ENCODE results near the gene CAMK2G. TPM values are rescaled to one million over a fixed set of nuclear protein-coding genes. Genes with fewer than 3 reads are reported as not detected.
"Not testable (repeated sequence)": the region's sequence is repeated elsewhere in the genome, so short reads cannot be mapped to it uniquely, and the experiment has no call there.

Gene CAMK2G
- total RNA-seq, 1 donor from 2014 or later = 25.9 TPM

- H3K27me3 Mint-ChIP-seq (ENCODE audit: unreplicated experiment) = peaks cover 2% of the 10 kb centered on the region
- no peaks in the 10 kb centered on the region for H3K36me3 Mint-ChIP-seq (ENCODE audit: unreplicated experiment)
- H3K27ac Mint-ChIP-seq (ENCODE audit: unreplicated experiment) = no peak overlapping the region
- no peaks in the 10 kb centered on the region for H3K4me1 Mint-ChIP-seq (ENCODE audit: low read depth, unreplicated experiment)
- H3K4me3 Mint-ChIP-seq (ENCODE audit: unreplicated experiment) = no peak overlapping the region
- no peak for DNase-seq
- no peaks in the 10 kb centered on the region for H3K9me3 Mint-ChIP-seq (ENCODE audit: unreplicated experiment)
- TF ChIP-seq CTCF (IDR thresholded peaks at IDR 0.05; ENCODE audit: partially characterized antibody, unreplicated experiment) = no peak
Measured at GRCh38 chr10:73838008-73838567, 36.3 kb downstream of the CAMK2G start.

- Mint-ChIP-seq H3K4me1 (ENCODE audit: low read depth, unreplicated experiment) (no peaks in the 10 kb centered on the region), H3K36me3 (ENCODE audit: unreplicated experiment) (no peaks in the 10 kb centered on the region), H3K4me3 (ENCODE audit: unreplicated experiment) (no peak overlapping the region), H3K27ac (ENCODE audit: unreplicated experiment) (no peak overlapping the region), H3K27me3 (ENCODE audit: unreplicated experiment) (peaks cover 2% of the 10 kb centered on the region), H3K9me3 (ENCODE audit: unreplicated experiment) (no peaks in the 10 kb centered on the region)
- DNase-seq = no peak
- no peak for TF ChIP-seq CTCF (IDR thresholded peaks at IDR 0.05; ENCODE audit: partially characterized antibody, unreplicated experiment)
Measured at GRCh38 chr10:73837072-73837471, 37.3 kb downstream of the CAMK2G start.

GRCh38 chr10:73836427-73836980, 37.9 kb downstream of the CAMK2G start:
- Mint-ChIP-seq H3K27ac (ENCODE audit: unreplicated experiment) (no peak overlapping the region), H3K9me3 (ENCODE audit: unreplicated experiment) (no peaks in the 10 kb centered on the region), H3K4me1 (ENCODE audit: low read depth, unreplicated experiment) (no peaks in the 10 kb centered on the region), H3K4me3 (ENCODE audit: unreplicated experiment) (no peak overlapping the region), H3K27me3 (ENCODE audit: unreplicated experiment) (peaks cover 2% of the 10 kb centered on the region), H3K36me3 (ENCODE audit: unreplicated experiment) (no peaks in the 10 kb centered on the region)
- TF ChIP-seq CTCF (IDR thresholded peaks at IDR 0.05; ENCODE audit: partially characterized antibody, unreplicated experiment) = no peak
- DNase-seq = no peak

- H3K27me3 Mint-ChIP-seq (ENCODE audit: unreplicated experiment); H3K27ac Mint-ChIP-seq (ENCODE audit: unreplicated experiment); H3K9me3 Mint-ChIP-seq (ENCODE audit: unreplicated experiment); H3K4me3 Mint-ChIP-seq (ENCODE audit: unreplicated experiment); H3K4me1 Mint-ChIP-seq (ENCODE audit: low read depth, unreplicated experiment); DNase-seq; H3K36me3 Mint-ChIP-seq (ENCODE audit: unreplicated experiment): not testable (repeated sequence)
Measured at GRCh38 chr10:73829090-73829489, 45.3 kb downstream of the CAMK2G start.

- no peaks in the 10 kb centered on the region for H3K36me3 Mint-ChIP-seq (ENCODE audit: unreplicated experiment)
- no peaks in the 10 kb centered on the region for H3K4me1 Mint-ChIP-seq (ENCODE audit: low read depth, unreplicated experiment)
- no peak for TF ChIP-seq CTCF (IDR thresholded peaks at IDR 0.05; ENCODE audit: partially characterized antibody, unreplicated experiment)
- no peak for DNase-seq
- no peaks in the 10 kb centered on the region for H3K9me3 Mint-ChIP-seq (ENCODE audit: unreplicated experiment)
- no peaks in the 10 kb centered on the region for H3K27me3 Mint-ChIP-seq (ENCODE audit: unreplicated experiment)
- no peak overlapping the region for H3K4me3 Mint-ChIP-seq (ENCODE audit: unreplicated experiment)
- H3K27ac Mint-ChIP-seq (ENCODE audit: unreplicated experiment) = no peak overlapping the region
Measured at GRCh38 chr10:73828161-73828560, 46.2 kb downstream of the CAMK2G start.
